OCI-LY7 (cell line): Measurements from ENCODE around the gene C1orf174. TPM values are rescaled to one million over a fixed set of nuclear protein-coding genes. Genes with fewer than 3 reads are reported as not detected.

ENCODE experiments used
- BruUV-seq: library from RNA; stranded (reverse); fragments of 400-500 nt; replicated peaks from 2 replicates; lab custom pipeline; 2021; lab: Mats Ljungman, UMichigan
- CTCF ChIA-PET: fragments of 300-600 bp; sonication (Branson Sonifier 250); formaldehyde crosslinking; loops from one replicate; lab custom pipeline; 2022; ENCODE audit warnings: antibody characterized with exemption; ENCODE audit not compliant: unreplicated experiment; lab: Charles Lee
- POLR2A ChIA-PET: fragments of 300-600 bp; sonication (Branson Sonifier 250); formaldehyde crosslinking; loops from one replicate; lab custom pipeline; 2022; ENCODE audit warnings: antibody characterized with exemption; lab: Charles Lee
- DNase-seq: peaks from one replicate; pipeline ENCODE4 v3.0.0-alpha.2; 2015; ENCODE audit warnings: low spot score
- H2AFZ ChIP-seq: fragments of 200-600 bp; sonication (generic), shearing (Covaris generic); 2 replicates; pipeline ENCODE4 v1.6.1; 2014; ENCODE audit warnings: mild to moderate bottlenecking, antibody characterized with exemption, low read length, moderate library complexity
- H3K27ac ChIP-seq: fragments of 200-600 bp; sonication (generic); 2 replicates; pipeline ENCODE4 v1.5.1; 2014; ENCODE audit warnings: mixed run types, low read depth, mild to moderate bottlenecking, moderate library complexity, low read length, inconsistent platforms; ENCODE audit not compliant: poor library complexity, severe bottlenecking
- H3K36me3 ChIP-seq: fragments of 200-600 bp; sonication (generic); 2 replicates; pipeline ENCODE4 v1.6.1; 2014; ENCODE audit warnings: mild to moderate bottlenecking, antibody characterized with exemption, low read length, moderate library complexity, mixed read lengths; ENCODE audit not compliant: insufficient read depth
- H3K4me1 ChIP-seq: fragments of 200-600 bp; sonication (generic); 2 replicates; pipeline ENCODE4 v1.5.1; 2014; ENCODE audit warnings: mild to moderate bottlenecking, low read length; ENCODE audit not compliant: insufficient read depth, poor library complexity, severe bottlenecking
- H3K4me2 ChIP-seq: fragments of 200-600 bp; sonication (generic); 2 replicates; pipeline ENCODE4 v1.6.1; 2014; ENCODE audit warnings: mild to moderate bottlenecking, low read length
- H3K4me3 ChIP-seq: fragments of 200-600 bp; sonication (generic); 2 replicates; pipeline ENCODE4 v1.5.1; 2014; ENCODE audit warnings: mild to moderate bottlenecking, low read depth, low read length; ENCODE audit not compliant: poor library complexity, severe bottlenecking
- H3K79me2 ChIP-seq: fragments of 200-600 bp; sonication (generic); 2 replicates; pipeline ENCODE4 v1.6.1; 2016; ENCODE audit warnings: low read depth, mild to moderate bottlenecking, low read length, moderate library complexity, mixed read lengths; ENCODE audit not compliant: insufficient read depth
- H3K9me2 ChIP-seq: fragments of 200-600 bp; sonication (generic); 2 replicates; pipeline ENCODE4 v1.6.1; 2016; ENCODE audit warnings: mild to moderate bottlenecking, low read length, mixed read lengths; ENCODE audit not compliant: insufficient read depth
- H3K9me3 ChIP-seq: fragments of 200-600 bp; sonication (generic); 2 replicates; pipeline ENCODE4 v1.6.1; 2014; ENCODE audit warnings: mild to moderate bottlenecking, mixed run types, low read length, mixed read lengths
- H4K20me1 ChIP-seq: fragments of 200-600 bp; sonication (generic); 2 replicates; pipeline ENCODE4 v1.6.1; 2014; ENCODE audit warnings: mild to moderate bottlenecking, antibody characterized with exemption, low read length, moderate library complexity, mixed read lengths; ENCODE audit not compliant: insufficient read depth
- EZH2phosphoT487 ChIP-seq: fragments of 200-600 bp; sonication (generic); IDR thresholded peaks from 2 replicates; pipeline ENCODE4 v1.6.1; 2018; ENCODE audit warnings: low read depth, borderline replicate concordance, mild to moderate bottlenecking, mixed run types, antibody characterized with exemption, low read length, moderate library complexity, mixed read lengths
- intact Hi-C: fragments of 100-400 bp; cut with micrococcal nuclease; formaldehyde crosslinking; loops from one replicate; pipeline ENCODE4 v1.10.0; 2022; ENCODE audit not compliant: unreplicated experiment
- total RNA-seq, 2 experiments: library from RNA; depleted of rRNA in 1 of 2; stranded (reverse); fragments of >200 nt in 1 of 2; shearing (Covaris generic) in 1 of 2; gene quantifications; 2 replicates each; pipeline ENCODE4 v1.2.3, GENCODE V29; 2014 to 2022
- TF ChIP-seq, protein P1 (sequence below): fragments of 200-600 bp; sonication (generic); conservative IDR thresholded peaks from 2 replicates; pipeline ENCODE4 v1.5.1; 2014; ENCODE audit warnings: mild to moderate bottlenecking, antibody characterized with exemption, low read length, moderate library complexity, mixed read lengths

The C1orf174 gene
- total RNA-seq, 2 experiments from 2014 or later: 39.0 to 59.5 TPM

- intact Hi-C loops: no loop called here
- Histone ChIP-seq H3K9me2 (no peaks in the 10 kb centered on the region), H3K27ac (no peak overlapping the region), H3K4me2 (no peak overlapping the region), H3K4me1 (no peaks in the 10 kb centered on the region), H3K79me2 (no peaks in the 10 kb centered on the region), H3K36me3 (peaks cover 73% of the 10 kb centered on the region), H3K4me3 (no peak overlapping the region), H2AFZ (no peak overlapping the region), H3K9me3 (no peaks in the 10 kb centered on the region), H4K20me1 (no peaks in the 10 kb centered on the region)
- TF ChIP-seq, protein P1, sequence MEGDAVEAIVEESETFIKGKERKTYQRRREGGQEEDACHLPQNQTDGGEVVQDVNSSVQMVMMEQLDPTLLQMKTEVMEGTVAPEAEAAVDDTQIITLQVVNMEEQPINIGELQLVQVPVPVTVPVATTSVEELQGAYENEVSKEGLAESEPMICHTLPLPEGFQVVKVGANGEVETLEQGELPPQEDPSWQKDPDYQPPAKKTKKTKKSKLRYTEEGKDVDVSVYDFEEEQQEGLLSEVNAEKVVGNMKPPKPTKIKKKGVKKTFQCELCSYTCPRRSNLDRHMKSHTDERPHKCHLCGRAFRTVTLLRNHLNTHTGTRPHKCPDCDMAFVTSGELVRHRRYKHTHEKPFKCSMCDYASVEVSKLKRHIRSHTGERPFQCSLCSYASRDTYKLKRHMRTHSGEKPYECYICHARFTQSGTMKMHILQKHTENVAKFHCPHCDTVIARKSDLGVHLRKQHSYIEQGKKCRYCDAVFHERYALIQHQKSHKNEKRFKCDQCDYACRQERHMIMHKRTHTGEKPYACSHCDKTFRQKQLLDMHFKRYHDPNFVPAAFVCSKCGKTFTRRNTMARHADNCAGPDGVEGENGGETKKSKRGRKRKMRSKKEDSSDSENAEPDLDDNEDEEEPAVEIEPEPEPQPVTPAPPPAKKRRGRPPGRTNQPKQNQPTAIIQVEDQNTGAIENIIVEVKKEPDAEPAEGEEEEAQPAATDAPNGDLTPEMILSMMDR: no peak
- no peak for TF ChIP-seq EZH2phosphoT487
- CTCF ChIA-PET: no interaction called here
- BruUV-seq: no TSS peak
- DNase-seq: no peak
- POLR2A ChIA-PET: no interaction called here
Observed at GRCh38 chr1:3886691-3887090, 13.4 kb downstream of the C1orf174 start.

GRCh38 chr1:3886106-3886670, 13.9 kb downstream of the C1orf174 start:
- intact Hi-C loops: no loop called here
- Histone ChIP-seq H3K36me3 (peaks cover 68% of the 10 kb centered on the region), H3K27ac (no peak overlapping the region), H3K9me2 (no peaks in the 10 kb centered on the region), H2AFZ (no peak overlapping the region), H3K4me3 (no peak overlapping the region), H4K20me1 (no peaks in the 10 kb centered on the region), H3K4me1 (peaks cover 4% of the 10 kb centered on the region), H3K9me3 (no peaks in the 10 kb centered on the region), H3K79me2 (no peaks in the 10 kb centered on the region), H3K4me2 (no peak overlapping the region)
- POLR2A ChIA-PET: no interaction called here
- CTCF ChIA-PET: no interaction called here
- no peak for DNase-seq
- no TSS peak for BruUV-seq
- no peak for TF ChIP-seq EZH2phosphoT487
- TF ChIP-seq, protein P1: no peak

DNA sequence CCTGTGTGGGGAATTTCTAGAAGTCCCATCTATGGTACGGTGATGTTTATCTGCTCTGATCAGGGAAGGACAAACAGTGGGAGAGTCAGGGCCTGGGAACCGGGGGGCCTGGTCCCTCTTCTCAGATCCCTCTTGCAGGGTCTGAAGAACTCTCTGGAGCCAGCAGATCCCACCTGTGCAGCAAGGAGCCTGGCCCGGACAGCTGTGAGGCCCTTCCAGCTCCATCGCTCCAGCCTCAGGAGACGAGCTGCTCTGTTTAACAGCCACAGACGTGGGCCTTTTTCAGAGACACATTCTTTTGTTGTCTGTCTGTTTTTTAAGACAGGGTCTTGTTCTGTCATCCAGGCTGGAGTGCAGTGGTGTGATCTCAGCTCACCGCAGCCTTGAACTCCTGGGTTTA, 14.5 kb downstream of the C1orf174 start:
- no peaks in the 10 kb centered on the region for H4K20me1 ChIP-seq
- BruUV-seq: no TSS peak
- CTCF ChIA-PET: no interaction called here
- peaks cover 10% of the 10 kb centered on the region for H3K4me1 ChIP-seq
- H3K27ac ChIP-seq: no peak overlapping the region
- no peaks in the 10 kb centered on the region for H3K79me2 ChIP-seq
- no peak overlapping the region for H2AFZ ChIP-seq
- DNase-seq: no peak
- H3K4me3 ChIP-seq: no peak overlapping the region
- intact Hi-C loops: no loop called here
- H3K36me3 ChIP-seq: peaks cover 67% of the 10 kb centered on the region
- H3K9me2 ChIP-seq: no peaks in the 10 kb centered on the region
- no peaks in the 10 kb centered on the region for H3K9me3 ChIP-seq
- H3K4me2 ChIP-seq: no peak overlapping the region
- TF ChIP-seq EZH2phosphoT487: no peak
- TF ChIP-seq, protein P1: no peak
- POLR2A ChIA-PET: no interaction called here
